Endothelial cell of umbilical vein (primary cell): ENCODE data around the gene ABL1. TPM values are rescaled to one million over a fixed set of nuclear protein-coding genes. Genes with fewer than 3 reads are reported as not detected.

Experiments
- BruUV-seq: library from RNA; stranded (reverse); fragments of 400-500 nt; replicated peaks from 2 replicates; lab custom pipeline; 2021; lab: Mats Ljungman, UMichigan
- CTCF ChIA-PET: fragments of 300-600, 350-600 bp; sonication (Branson Sonifier 250); formaldehyde crosslinking; loops from one replicate; lab custom pipeline; 2021; ENCODE audit warnings: antibody characterized with exemption, inconsistent platforms; lab: Charles Lee
- POLR2A ChIA-PET: fragments of 300-600, 350-600 bp; sonication (Branson Sonifier 250); formaldehyde crosslinking; loops from one replicate; lab custom pipeline; 2021; ENCODE audit warnings: antibody characterized with exemption, inconsistent platforms; lab: Charles Lee
- DNase-seq: peaks from one replicate; pipeline ENCODE4 v3.0.0-alpha.2; 2011; ENCODE audit warnings: low read depth, low spot score
- FAIRE-seq: peaks from 2 replicates; lab custom pipeline; 2011; peaks lifted over from hg19 to GRCh38; lab: Jason Lieb, UNC
- H2AFZ ChIP-seq: 2 replicates; pipeline ENCODE4 v1.6.0; 2012; ENCODE audit warnings: low read depth, low read length, control low read depth, inconsistent platforms
- H3K27ac ChIP-seq: 2 replicates; pipeline ENCODE4 v1.5.1; 2011; ENCODE audit warnings: low read depth, mild to moderate bottlenecking, control low read depth, low read length, moderate library complexity; ENCODE audit not compliant: insufficient read depth
- H3K27me3 ChIP-seq, 2 experiments: 2 replicates each; pipeline versions ENCODE4 v1.6.0 to v1.6.1; 2011; ENCODE audit warnings: low read length in 2 of 2, mixed read lengths in 1 of 2; ENCODE audit not compliant: control insufficient read depth in 2 of 2, insufficient read depth in 2 of 2
- H3K36me3 ChIP-seq, 2 experiments: 2 replicates in 1 of 2; 3 replicates in 1 of 2; pipeline ENCODE4 v1.5.1; 2011; ENCODE audit warnings: low read length in 2 of 2, mild to moderate bottlenecking in 1 of 2, moderate library complexity in 1 of 2; ENCODE audit not compliant: control insufficient read depth in 2 of 2, insufficient read depth in 2 of 2; ENCODE audit errors: extremely low read depth in 1 of 2
- H3K4me1 ChIP-seq: 3 replicates; pipeline ENCODE4 v1.5.1; 2011; ENCODE audit warnings: mild to moderate bottlenecking, low read length; ENCODE audit not compliant: control insufficient read depth, insufficient read depth; ENCODE audit errors: extremely low read depth
- H3K4me2 ChIP-seq: 2 replicates; pipeline ENCODE4 v1.6.1; 2011; ENCODE audit warnings: low read length, control low read depth, mixed read lengths; ENCODE audit not compliant: insufficient read depth
- H3K4me3 ChIP-seq, 3 experiments: fragments of 200-600 bp in 1 of 3; sonication (generic), shearing (Covaris generic) in 1 of 3; replicated peaks in 1 of 3; 2 replicates each; pipeline ENCODE4 v1.5.1; 2011 to 2016; ENCODE audit warnings: control low read depth in 3 of 3, low read length in 3 of 3, mild to moderate bottlenecking in 2 of 3, inconsistent platforms in 1 of 3, low read depth in 1 of 3, moderate library complexity in 1 of 3; ENCODE audit not compliant: insufficient read depth in 1 of 3
- H3K79me2 ChIP-seq: 2 replicates; pipeline ENCODE4 v1.6.0; 2012; ENCODE audit warnings: low read length, inconsistent platforms; ENCODE audit not compliant: control insufficient read depth, insufficient read depth
- H3K9ac ChIP-seq: replicated peaks from 2 replicates; pipeline ENCODE3; 2011; ENCODE audit warnings: low read length, control low read depth; ENCODE audit not compliant: insufficient read depth; ENCODE audit errors: extremely low read depth
- H3K9me1 ChIP-seq: replicated peaks from 3 replicates; pipeline ENCODE4 v1.6.0; 2011; ENCODE audit warnings: mild to moderate bottlenecking, low read length; ENCODE audit not compliant: control insufficient read depth, insufficient read depth; ENCODE audit errors: extremely low read depth
- H3K9me3 ChIP-seq: replicated peaks from 2 replicates; pipeline ENCODE4 v1.5.1; 2012; ENCODE audit warnings: low read length, inconsistent platforms; ENCODE audit not compliant: control insufficient read depth, insufficient read depth
- H4K20me1 ChIP-seq: replicated peaks from 2 replicates; pipeline ENCODE3; 2011; ENCODE audit warnings: mild to moderate bottlenecking, low read length; ENCODE audit not compliant: control insufficient read depth, insufficient read depth; ENCODE audit errors: extremely low read depth
- EZH2 ChIP-seq: IDR thresholded peaks from 2 replicates; pipeline ENCODE4 v1.6.1; 2012; ENCODE audit warnings: borderline replicate concordance, low read depth, mild to moderate bottlenecking, moderate library complexity, low read length, inconsistent platforms; ENCODE audit not compliant: severe bottlenecking
- FOS ChIP-seq: IDR thresholded peaks from 2 replicates; pipeline ENCODE4 v1.6.1; 2011; ENCODE audit warnings: mild to moderate bottlenecking, low read length, moderate library complexity, borderline replicate concordance; ENCODE audit not compliant: insufficient read depth
- GATA2 ChIP-seq: IDR thresholded peaks from 2 replicates; pipeline ENCODE4 v1.7.0; 2011; ENCODE audit warnings: low read depth, mild to moderate bottlenecking, moderate library complexity, mixed read lengths, low read length; ENCODE audit not compliant: insufficient read length, insufficient read depth
- JUN ChIP-seq: IDR thresholded peaks from 2 replicates; pipeline ENCODE4 v1.6.1; 2011; ENCODE audit warnings: borderline replicate concordance, low read depth; ENCODE audit not compliant: insufficient read length, insufficient read depth
- MYC ChIP-seq: IDR thresholded peaks from one replicate; pipeline ENCODE4 v1.6.1; 2011; ENCODE audit warnings: mild to moderate bottlenecking, low read depth, low read length
- POLR2A ChIP-seq: IDR thresholded peaks from 2 replicates; pipeline ENCODE4 v1.6.1; 2012; ENCODE audit warnings: low read depth, mild to moderate bottlenecking, control low read depth, low read length
- POLR2AphosphoS5 ChIP-seq: IDR thresholded peaks from 2 replicates; pipeline ENCODE4 v1.6.1; 2012; ENCODE audit warnings: low read depth, mild to moderate bottlenecking, control low read depth, low read length, moderate library complexity; ENCODE audit not compliant: insufficient read depth
- dilution Hi-C: fragments of 300-500 bp; cut with MboI; formaldehyde crosslinking; loops from one replicate; pipeline ENCODE4 v1.15.0; 2019; ENCODE audit warnings: low sequenced_read_pairs; ENCODE audit not compliant: extremely low pct_ligation_motif_present
- intact Hi-C: fragments of 100-400 bp; cut with micrococcal nuclease; formaldehyde crosslinking; loops from one replicate; pipeline ENCODE4 v1.10.0; 2022
- polyA plus RNA-seq, 4 experiments: library from polyadenylated mRNA; depleted of rRNA in 3 of 4; stranded (reverse) in 3 of 4; unstranded in 1 of 4; fragments of >200 nt; gene quantifications; 2 replicates each; pipeline versions ENCODE4 v1.2.1 to v1.2.3, GENCODE V29; 2011 to 2012; ENCODE audit warnings: missing spikeins in 1 of 4
- total RNA-seq: library from RNA; stranded (reverse); gene quantifications from 2 replicates; pipeline ENCODE4 v1.2.3, GENCODE V29; 2021
- TF ChIP-seq, protein P1 (sequence below): IDR thresholded peaks from 2 replicates; pipeline ENCODE4 v1.6.1; 2011; ENCODE audit not compliant: insufficient read depth, insufficient read length
- TF ChIP-seq, protein P2 (sequence below), 2 donors: IDR thresholded peaks; 1 replicate in 1 of 2; 2 replicates in 1 of 2; pipeline ENCODE4 v1.5.1; 2011; ENCODE audit warnings: low read length in 2 of 2, mild to moderate bottlenecking in 2 of 2, moderate library complexity in 2 of 2, control low read depth in 1 of 2, inconsistent platforms in 1 of 2, low read depth in 1 of 2; ENCODE audit not compliant: insufficient read depth in 1 of 2; ENCODE audit errors: extremely low read depth in 1 of 2

The ABL1 gene
- total and polyA plus RNA-seq, 2 donors (not counting 3 experiments of a cell fraction or from before 2014, with no cell fraction given), result 32.1 to 87.1 TPM

DNA sequence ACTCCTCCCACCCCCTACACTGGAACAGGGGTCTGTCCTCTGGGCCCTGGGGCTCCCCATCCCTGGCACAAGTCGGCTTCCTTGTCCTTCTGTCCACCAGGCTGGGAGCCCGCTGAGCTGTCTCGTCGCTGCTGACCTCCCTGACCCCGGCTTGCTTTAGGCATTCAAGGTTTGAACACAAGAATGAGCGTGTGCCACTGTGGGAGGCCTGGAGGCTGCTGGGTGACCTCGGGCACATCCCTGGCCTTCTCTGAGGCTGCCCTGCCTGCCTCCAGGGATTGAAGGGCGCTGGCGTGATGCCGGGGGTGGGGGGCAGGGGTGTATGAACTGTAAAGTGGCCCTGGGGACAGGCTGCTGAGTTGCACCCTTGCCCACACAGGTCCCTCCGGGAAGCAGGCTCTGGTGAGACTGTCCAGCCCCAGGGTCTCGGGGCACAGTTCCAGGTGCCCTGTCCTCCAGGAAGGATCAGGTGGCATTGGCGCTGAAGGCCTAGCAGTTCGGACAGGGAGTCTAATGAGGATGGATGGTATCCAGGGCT, 85.8 kb downstream of the ABL1 start:
- Histone ChIP-seq H3K4me1 (no peaks in the 10 kb centered on the region), H4K20me1 (no peaks in the 10 kb centered on the region), H3K9ac (no peak overlapping the region), H3K36me3 (no peaks in the 10 kb centered on the region), H3K4me2 (no peak overlapping the region), H3K4me3 (no peak overlapping the region), H3K9me3 (no peaks in the 10 kb centered on the region), H3K9me1 (no peaks in the 10 kb centered on the region), H3K27ac (no peak overlapping the region), H3K79me2 (no peaks in the 10 kb centered on the region), H3K27me3 (peaks cover 0 to 7% of the 10 kb centered on the region in 2 experiments), H2AFZ (no peak overlapping the region)
- BruUV-seq, result no TSS peak
- intact Hi-C loops, result no loop called here
- ChIA-PET POLR2A (no interaction called here), CTCF (no interaction called here)
- no peak for DNase-seq
- no peak for TF ChIP-seq POLR2AphosphoS5
- dilution Hi-C loops, result no loop called here
- no peak for FAIRE-seq

DNA sequence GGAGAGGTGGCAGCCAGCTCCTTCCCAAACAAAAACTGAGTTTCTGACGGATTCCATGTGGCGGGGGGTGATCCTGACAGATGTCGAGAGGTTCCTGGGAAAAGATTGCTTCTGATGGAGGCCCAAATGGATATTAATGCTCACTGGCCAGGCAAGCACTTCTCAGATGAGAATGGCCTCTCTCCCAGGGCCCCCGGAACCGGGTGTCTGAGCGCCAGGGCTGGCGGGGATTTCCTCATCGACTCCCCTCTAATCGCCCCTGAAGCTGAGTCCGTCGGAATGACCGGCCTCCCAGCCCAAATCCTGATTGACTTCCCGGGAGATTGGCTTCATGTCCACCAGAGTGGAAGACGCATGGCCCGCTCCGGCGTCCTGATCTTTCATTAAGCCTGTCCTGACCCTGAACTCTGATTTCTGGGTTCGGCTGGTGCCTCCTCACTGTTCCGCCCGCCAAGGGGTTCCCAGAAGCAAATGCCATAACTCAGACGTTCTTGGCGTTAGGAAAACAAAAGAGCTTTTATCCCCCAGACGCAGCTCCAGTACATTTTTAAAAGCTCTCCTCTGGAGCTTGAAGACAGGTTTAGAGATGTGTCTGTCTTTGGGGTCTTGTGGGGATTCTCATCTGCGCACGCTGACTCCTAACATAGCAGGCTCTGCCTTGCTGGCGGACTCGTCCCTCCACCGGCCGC, 86.4 kb downstream of the ABL1 start:
- Histone ChIP-seq H3K36me3 (no peaks in the 10 kb centered on the region), H3K9me1 (no peaks in the 10 kb centered on the region), H3K27me3 (peaks cover 0 to 7% of the 10 kb centered on the region in 2 experiments), H3K27ac (no peak overlapping the region), H3K79me2 (no peaks in the 10 kb centered on the region), H3K4me2 (no peak overlapping the region), H2AFZ (no peak overlapping the region), H4K20me1 (no peaks in the 10 kb centered on the region), H3K9me3 (no peaks in the 10 kb centered on the region), H3K4me1 (no peaks in the 10 kb centered on the region), H3K9ac (no peak overlapping the region), H3K4me3 (no peak overlapping the region)
- no peak for TF ChIP-seq FOS
- TF ChIP-seq GATA2, result no peak
- TF ChIP-seq JUN, result no peak
- TF ChIP-seq, protein P1, sequence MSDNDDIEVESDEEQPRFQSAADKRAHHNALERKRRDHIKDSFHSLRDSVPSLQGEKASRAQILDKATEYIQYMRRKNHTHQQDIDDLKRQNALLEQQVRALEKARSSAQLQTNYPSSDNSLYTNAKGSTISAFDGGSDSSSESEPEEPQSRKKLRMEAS, result no peak
- no peak for TF ChIP-seq POLR2A
- TF ChIP-seq, protein P2, sequence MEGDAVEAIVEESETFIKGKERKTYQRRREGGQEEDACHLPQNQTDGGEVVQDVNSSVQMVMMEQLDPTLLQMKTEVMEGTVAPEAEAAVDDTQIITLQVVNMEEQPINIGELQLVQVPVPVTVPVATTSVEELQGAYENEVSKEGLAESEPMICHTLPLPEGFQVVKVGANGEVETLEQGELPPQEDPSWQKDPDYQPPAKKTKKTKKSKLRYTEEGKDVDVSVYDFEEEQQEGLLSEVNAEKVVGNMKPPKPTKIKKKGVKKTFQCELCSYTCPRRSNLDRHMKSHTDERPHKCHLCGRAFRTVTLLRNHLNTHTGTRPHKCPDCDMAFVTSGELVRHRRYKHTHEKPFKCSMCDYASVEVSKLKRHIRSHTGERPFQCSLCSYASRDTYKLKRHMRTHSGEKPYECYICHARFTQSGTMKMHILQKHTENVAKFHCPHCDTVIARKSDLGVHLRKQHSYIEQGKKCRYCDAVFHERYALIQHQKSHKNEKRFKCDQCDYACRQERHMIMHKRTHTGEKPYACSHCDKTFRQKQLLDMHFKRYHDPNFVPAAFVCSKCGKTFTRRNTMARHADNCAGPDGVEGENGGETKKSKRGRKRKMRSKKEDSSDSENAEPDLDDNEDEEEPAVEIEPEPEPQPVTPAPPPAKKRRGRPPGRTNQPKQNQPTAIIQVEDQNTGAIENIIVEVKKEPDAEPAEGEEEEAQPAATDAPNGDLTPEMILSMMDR (IDR thresholded peaks at IDR 0.05; ENCODE audit: extremely low read depth in 1 of 2, insufficient read depth in 1 of 2, low read depth in 1 of 2, low read length in 2 of 2), result no peak
- no peak for TF ChIP-seq EZH2
- TF ChIP-seq MYC, result no peak
- no peak for FAIRE-seq
- intact Hi-C loops (no loop called here), dilution Hi-C loops (no loop called here)
- ChIA-PET POLR2A (no interaction called here), CTCF (interaction anchor here (1.0 kb wide), 1 partner anchor 220 kb away, joined by 3 read pairs; no protein-coding TSS in a partner anchor)
- no TSS peak for BruUV-seq
- no peak for DNase-seq
